ENCODE measurements around the gene MED10.
A peak's percentile ranks its signal among the peaks of the same experiment; 100 is the strongest.

MED10 gene, protein sequence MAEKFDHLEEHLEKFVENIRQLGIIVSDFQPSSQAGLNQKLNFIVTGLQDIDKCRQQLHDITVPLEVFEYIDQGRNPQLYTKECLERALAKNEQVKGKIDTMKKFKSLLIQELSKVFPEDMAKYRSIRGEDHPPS

DNA sequence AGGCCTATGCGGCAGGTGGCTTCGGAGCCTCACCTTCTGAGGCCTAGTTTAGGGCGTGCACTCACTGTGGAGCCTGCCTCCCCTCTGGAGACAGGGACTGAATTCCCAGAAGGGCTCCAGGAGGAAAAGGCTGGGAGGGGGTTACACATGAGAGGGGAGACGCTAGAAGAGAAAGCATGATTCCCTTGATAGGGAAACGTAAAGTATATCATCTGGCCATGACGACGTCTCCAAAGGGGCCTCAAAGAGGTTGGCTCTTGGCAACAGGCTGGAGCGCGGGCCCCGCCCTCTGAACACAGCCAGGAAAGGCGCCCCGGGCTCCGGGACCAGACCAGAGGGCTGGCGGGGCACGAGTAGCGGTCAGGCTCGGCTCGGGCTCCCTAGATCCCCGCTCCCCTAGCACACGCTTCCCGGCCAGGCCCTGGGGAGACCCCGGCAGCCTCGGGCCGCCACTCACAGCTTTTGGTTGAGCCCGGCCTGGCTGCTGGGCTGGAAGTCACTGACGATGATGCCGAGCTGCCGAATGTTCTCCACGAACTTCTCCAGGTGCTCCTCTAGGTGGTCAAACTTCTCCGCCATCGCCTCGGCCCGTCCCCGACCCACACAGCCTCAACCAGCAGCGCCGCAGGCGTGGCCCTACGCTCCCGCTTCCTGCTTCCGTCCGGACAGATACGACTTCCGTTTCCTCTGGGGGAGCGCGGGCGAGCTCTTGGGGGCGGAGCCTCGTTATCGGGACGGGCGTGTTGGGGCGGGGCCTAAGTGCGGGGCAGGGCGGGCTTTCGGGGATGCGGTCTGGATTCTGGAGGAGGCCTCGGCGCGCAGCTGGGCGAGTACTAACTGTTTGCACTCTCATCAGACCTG, at the start of gene MED10:
TSS of gene MED10 (minus strand) at position 643 of the 861 bp plus-strand sequence. CDS start at position 579, 64 bp downstream.
- peak; percentile 91 to 93 for DNase-seq

DNA sequence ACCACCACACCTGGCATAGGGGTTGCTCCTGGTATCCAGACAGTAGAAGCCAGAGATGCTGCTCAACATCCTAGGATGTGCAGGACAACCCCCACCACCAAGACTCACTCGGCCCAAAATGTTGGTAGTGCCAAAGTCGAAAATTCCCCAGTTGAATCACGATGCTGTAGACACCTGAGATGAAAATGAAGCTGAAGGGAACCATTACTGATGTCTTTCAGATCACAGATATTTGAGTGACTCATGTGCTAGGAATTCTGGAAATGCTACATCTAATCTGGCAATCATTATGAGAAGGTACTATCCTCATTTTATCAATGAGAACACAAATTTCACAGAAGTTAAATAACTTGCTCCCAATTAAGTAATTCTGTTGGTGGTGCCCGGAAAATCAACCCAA, 49.3 kb upstream of the MED10 start:
- DNase-seq: no peak

DNA sequence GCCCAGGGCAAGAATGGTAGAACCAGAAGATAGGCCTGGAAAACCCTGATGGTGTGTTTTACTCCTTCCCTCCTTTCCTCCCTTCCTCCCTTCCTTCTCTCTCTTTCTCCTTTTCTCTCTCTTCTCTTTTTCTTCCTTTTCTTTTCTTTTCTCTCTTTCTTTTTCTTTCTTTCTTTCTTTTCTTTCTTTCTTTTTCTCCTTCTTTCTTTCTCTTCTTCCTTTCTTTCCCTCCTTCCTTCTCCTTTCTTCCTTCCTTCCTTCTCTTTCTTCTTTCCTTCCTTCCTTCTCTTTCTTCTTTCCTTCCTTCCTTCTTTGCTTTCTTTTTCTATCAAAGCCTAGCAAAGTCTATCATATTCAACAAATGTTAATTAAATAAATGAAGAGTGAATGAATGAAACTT, 46.4 kb upstream of the MED10 start:
- no peak for DNase-seq

DNA sequence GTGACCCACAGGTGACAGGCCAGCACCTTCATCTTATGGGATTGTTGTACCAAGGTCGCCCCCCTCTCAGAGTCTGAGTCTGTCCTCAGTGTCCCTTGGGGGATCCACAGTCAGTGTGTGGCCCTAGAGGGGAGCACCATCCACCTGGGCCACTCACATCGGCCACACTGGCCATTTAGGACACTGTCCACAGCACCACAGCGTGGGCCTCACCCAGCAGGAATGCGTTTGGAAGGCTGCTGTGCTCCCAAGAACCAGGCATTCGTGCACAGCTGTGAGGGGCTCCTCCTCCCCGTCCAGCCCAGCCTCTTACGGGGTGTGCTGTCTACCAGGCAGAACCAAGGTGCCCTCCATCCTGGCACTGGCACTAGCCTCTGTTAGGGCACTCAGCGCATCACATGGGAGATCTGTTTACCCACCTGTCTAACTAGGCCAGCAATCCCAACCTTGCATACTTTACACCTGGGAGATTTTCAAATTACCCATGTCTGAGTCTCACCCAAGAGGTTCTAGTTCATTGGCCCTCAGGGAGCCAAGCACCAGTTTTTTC, 45.8 kb upstream of the MED10 start:
- no peak for DNase-seq

DNA sequence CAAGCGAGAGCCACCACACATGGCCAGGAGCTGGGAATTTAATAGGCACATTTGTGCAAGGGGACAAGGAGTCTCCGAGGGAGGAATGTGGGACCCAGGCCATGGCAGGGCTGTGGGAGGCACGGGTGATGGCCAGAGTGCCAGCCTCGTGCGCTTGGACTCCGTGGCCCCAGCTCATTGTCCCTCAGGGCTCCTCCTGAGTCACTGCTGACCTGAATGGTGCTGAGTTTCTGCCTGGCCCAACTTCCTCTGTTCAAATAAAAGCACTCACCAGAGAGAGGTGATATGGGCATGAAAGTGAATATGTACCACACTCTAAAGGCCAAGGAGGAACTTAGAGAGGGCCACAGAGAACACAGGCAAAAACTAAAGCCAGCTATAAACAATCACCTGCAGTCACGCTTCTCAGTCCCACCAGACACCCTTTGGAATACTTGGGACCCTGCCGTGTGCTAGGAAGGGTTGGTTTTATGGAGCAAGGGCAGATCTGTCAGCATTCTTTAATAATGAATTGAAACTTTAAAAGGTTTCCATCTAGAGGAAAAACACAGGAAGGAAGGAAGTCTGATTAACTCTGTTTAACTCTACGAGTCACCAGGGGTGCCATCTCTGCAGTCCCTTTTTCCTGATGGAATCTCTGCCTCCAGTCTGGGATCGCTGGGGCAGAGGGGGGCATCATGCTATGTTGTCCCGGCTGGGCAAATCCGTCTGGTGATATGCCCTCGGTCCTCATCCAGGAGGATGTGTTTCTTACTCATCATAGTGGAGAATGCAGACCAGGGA, 45.2 kb upstream of the MED10 start:
- DNase-seq: no peak

DNA sequence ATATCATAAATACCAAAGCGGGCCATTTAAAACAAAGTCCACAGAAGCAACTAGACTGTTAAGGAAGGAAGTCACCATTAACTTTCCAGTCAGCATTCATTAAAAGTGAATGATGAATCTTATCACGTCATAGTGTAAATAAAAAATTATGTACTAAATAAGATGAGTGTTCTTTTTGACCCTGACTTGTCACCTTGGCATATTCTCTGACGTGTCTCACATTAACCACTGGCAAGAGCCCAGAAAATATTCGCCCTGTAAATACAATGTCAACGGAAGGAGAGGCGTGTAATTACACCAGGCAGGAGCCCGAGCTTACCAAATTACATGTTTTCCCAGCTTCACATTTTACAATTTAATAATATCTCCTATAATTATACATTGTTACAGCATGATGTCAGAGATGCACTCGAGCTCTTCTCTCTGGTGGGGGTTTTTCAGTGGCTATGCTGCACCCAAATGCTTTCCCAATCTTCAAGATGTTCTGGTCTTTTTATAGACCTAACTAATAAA, 41.0 kb upstream of the MED10 start:
- DNase-seq: no peak

DNA sequence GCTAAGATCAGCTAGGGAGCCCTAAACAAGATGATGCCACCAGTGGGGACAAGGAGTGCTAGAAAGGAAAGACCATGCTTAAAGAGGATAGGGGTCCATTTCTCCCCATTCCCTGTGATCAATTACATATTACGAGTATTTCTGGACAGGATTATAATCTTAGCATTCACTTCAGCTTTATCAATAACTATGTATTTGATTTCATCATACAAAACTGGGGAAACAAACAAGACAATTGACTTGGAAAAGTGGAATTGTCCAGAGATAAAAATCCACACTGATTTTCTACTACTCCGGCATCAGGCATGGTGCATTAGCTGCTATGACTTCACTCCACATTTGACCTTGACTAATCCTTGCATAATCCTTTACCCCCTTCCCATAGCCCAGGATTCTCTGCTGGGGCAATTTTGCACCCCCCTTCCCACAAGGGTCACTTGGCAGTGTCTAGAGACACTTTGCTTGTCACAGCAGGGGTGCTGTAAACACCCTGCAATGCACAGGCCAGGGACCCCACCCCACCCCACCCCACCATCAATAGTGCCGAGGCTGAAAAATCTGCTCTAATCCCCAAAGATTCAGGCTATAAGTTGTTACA, 40.4 kb upstream of the MED10 start:
- no peak for DNase-seq

DNA sequence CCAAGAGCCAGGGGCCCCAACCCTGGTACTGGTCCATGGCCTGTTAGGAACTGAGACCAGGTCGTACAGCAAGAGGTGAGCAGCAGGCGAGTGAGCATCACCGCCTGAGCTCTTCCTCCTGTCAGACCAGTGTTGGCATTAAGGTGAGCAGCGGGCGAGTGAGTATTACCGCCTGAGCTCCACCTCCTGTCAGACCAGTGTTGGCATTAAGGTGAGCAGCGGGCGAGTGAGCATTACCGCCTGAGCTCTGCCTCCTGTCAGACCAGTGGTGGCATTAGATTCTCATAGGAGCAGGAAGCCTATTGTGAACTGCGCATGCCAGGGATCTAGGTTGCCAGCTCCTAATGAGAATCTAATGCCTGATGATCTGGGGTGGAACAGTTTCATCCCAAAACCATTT, 39.3 kb upstream of the MED10 start:
- no peak for DNase-seq

DNA sequence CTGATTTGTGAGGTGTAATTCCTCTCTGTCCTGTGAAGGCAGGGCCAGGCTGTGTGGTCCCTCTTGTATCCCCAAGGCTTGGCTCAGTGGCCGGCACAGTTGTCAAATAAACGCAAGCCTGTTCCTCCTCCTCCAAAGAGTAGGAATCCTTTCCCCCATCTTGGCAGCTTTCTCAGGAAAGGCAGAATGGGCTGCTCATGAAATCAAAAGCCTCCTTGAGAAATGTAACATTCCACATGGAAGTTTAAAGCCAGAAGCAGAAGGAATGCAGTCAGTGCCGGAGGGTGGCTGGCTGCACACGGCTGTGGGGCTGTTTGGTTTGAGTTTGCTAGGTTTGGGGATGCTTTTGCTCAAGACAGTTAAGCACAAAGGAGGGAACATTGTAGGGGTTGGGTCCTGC, 34.5 kb upstream of the MED10 start:
- DNase-seq: no peak

DNA sequence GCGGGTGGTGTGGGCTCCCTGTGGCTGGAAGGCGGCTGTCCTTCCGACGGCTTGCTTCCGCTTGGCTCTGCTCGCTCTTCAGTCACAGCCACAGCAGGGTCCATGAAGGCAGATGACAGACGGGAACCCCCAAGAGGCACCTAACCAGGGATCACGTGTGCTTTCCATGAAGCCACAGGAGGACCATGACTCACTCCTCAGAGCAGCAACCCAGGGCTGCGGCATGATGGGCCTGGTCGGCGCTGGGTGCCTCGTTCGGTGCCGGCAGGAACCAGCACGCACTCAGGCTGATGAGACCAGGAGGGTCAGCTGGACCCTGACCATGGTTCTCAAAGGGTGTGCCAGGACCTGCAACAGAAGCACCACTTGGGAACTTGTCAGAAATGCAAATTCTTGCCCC, 32.8 kb upstream of the MED10 start:
- DNase-seq: no peak

DNA sequence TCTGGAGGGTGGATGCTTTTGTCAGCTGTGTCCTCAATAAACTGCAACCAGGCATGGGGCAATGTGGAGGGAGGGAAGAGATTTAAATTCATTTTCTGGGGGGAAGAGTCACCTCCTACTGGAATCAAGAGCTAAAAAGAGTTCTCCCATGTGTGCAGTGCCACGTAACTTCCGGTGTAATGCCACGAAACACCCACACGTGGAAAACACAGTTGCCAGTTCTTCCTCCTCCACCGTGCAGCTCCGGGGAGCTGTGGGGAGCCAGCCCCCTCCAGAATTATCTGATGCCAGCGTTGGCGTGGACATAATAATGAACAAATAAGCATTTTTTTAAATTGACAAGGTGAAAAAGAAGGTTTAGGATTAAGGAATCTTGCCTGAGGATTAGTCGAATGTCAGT, 32.1 kb upstream of the MED10 start:
- no peak for DNase-seq

DNA sequence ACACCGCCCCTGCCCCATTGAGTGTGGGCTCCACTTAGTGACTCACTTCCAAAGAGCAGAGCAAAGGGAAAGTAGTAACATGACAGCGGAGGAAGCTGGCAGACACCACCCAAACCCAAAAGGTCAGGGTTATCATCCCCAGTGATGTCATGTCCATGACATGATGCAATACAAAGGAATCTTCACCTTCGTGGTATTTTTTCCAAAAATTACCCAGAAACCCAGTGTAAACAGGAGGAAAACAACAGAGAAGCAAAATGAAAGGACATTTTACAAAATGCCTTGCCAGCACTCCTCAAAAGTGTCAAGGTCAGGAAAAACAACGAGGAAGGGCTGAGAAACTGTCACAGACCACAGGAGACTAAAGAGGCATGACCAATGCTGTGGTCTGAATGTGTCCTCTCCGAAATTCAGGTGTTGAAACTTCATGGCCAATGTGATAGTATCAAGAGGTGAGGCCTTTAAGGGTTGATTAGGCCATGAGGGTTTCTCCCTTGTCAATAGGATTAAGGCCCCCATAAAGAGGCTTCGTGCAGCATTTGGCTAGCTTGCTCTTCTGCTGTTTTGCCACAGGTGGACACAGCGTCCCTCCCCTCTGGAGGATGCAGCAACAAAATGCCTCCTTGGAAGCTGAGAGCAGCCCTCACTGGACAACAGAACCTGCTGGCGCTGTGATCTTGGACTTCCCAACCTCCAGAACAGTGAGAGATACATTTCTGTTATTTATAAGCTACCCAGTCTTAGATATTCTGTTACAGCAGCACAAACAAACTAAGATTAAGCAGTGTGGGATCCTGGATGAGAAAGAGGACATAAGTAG, 30.5 kb upstream of the MED10 start:
- no peak for DNase-seq

DNA sequence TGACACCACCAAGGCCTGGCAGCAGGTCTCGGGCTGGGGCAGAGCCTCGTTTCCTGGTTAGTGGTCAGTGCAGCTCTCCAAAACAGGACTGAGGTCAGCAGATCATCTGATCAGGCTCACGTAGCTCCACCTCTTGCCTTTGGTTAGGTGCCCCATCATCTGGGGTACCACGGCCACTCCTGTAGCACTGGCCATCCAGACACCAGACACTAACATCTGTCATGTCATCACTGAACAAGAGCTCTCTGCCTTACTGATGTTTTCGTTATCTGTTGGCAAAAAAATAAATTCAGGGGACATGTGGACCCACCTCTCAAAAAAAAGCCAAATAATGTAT, 29.9 kb upstream of the MED10 start:
- DNase-seq: no peak

DNA sequence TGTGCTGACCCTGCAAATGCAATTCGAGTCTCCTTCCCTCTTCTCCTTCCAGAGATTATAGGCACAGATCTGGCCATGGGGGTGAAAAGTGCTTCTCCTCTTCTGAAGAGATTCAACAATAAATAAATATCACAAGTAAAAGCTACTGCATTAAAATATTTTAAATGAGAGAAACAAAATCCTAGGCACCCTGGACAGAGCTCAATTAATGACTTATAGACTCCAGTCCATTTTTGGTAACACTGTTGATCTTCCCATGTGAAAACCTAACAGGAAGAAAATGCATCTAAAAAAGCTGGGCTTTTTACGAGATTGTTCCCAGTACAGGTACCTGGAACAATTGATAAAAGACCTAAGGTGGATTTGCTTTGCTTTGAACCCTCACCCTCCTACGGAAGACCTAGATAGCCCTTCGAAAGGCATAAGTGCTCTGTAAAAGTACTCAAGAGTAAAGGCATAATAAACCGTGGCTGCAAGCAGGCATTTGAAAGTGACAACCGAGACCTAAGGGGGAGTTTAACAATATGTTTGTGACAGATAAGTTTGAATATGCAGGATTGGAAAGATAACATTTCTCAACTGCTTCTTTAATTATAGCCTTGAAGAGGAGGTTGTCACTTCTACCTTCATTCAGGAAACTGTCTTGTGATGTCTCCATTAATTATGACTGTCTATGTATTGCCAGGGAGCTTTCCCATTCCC, 29.4 kb upstream of the MED10 start:
- no peak for DNase-seq

DNA sequence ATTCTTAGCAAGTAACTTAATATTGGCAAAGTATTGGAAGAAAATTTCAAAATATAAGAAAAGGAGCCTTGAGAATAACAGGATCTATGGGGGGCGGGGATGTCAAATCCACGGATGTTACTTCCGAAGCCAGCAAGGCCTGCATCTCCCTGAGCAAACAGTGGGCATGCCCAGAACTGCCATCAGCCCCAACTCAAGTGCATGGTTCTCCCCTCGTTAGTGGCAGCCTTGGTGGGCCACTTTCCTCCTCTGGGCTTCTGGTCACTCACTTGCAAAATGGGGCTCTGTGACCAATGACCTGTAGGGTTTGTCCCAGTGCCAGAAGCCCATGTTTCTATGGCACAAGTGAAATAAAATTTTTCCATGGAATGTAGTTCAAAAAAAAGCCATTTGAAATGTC, 27.2 kb upstream of the MED10 start:
- DNase-seq: no peak

DNA sequence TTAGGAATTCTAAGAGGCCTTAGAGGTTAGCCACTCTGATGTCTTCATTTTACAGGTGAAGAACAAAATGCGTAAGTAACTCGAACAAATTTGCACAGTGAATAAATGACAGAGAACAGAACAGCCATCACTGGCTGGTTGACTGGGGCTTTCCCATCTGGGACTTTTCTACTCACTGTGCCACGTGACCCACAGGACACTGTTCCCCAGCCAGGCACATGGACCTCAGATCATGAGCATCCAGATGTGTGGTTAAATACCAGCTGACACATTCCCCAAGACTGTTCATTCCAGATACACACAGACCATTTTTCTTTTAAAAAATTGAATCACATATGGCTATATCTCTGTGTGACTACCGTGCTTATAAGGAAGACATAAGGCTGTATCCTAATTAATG, 25.8 kb upstream of the MED10 start:
- DNase-seq: peak in 1 of 2 donors; percentile 4

DNA sequence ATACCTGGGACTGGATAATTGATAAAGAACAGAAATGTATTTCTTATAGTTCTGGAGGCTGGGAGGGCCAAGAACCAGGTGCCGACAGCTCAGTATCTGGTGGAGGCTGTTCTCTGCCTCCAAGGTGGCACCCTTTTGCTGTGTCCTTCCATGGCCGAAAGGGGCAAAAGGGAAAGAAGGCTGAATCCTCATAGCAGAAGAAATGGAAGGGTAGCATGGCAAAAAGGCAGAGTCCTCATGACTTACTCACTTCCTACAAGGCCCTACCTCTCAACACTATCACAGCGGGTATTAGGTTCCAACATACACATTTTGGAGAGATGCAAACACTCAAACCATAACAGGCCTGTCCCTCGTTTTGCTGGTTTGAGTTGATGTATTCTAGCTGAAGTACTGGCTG, 25.1 kb upstream of the MED10 start:
- DNase-seq: no peak

DNA sequence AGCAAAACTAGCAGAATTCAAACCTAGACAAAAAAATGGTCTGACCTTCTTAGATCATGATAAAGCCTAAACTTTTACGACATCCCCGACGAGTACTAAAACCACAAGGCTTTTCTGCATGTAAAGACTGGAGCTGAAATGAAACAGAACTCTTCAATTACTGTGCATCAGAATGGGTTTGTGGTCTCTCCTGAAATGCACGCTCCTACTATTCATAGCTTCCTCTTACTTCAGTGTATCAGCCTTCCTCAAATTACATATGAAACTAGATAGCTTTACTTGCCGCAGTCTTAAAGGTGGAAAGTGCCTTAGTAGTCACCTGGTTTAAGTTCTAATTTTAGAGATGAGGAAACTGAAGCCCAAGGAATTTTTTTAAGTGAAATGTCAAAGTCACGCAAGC, 24.6 kb upstream of the MED10 start:
- DNase-seq: no peak

DNA sequence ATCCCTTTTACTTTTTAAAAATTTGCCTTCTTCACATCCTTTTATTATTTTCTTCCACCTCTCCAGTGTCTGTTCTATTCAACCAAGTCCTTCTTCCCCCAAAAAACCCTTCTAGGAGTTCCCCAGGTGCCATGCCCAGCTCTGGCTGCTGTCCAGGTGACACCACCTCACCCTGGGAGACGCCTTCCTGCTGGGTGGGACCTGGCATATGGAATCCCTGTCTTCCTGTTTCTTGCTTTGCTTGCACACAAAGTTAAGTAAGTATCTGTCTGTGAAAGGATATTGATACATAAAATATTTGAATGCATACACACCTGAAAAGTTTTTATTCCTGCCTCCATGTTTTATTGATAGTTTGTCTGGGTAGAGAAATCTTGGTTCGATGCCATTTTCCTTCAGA, 23.1 kb upstream of the MED10 start:
- no peak for DNase-seq

DNA sequence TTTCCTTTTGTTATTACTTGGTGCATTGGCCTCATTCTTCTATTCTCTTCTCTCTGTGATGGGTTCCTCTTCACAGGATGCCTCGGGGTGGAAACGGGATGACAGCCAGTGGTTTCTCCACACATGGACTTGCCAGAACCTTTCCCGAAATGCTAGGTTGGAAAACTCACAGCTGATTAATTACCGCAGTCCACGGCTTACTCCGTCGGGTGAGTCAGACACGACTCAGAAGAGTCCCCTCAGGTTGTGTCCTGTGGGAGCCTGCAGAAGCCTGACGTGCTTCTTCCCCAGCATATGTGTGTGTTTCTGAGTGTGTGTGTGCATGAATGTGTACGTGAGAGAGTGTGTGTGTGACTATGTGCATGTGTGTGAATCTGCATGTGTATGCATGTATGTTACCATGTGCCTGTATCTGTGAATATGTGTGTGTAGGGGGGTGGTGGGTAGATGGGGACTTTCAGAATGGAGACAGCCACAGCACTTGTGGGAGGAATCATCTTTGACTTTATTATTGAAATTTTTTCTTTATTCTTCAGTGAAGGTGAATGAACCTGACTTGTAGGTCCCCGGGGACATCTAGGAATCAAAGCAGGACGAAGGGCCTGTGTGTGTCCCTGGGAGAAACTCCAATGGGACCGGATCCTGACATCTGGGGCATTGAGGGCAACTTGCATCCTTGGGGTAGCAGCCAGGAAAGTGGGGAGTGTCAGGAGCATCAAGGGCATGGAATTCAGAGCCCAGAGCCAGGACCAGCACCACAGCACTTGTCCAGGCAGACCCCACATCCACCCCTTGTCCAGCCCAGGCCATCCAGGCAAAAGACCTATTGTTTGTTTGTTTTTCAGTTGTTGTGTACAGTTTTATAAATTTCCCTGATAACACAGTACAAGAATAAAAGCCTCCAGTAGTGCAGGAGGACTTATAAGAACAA, 21.9 kb upstream of the MED10 start:
- DNase-seq: no peak
